H7 (cell line): Measurements from ENCODE around the gene OLA1. TPM values are rescaled to one million over a fixed set of nuclear protein-coding genes. Genes with fewer than 3 reads are reported as not detected.

Source experiments
- DNase-seq: peaks from one replicate; pipeline ENCODE4 v3.0.0; 2012
- H3K27me3 ChIP-seq: 2 replicates; pipeline ENCODE4 v1.6.0; 2011; ENCODE audit warnings: mild to moderate bottlenecking, low read length; ENCODE audit not compliant: control insufficient read depth, insufficient read depth
- H3K36me3 ChIP-seq: replicated peaks from 2 replicates; pipeline ENCODE4 v1.5.1; 2011; ENCODE audit warnings: low read length; ENCODE audit not compliant: control insufficient read depth, insufficient read depth
- H3K4me3 ChIP-seq: 2 replicates; pipeline ENCODE4 v1.5.1; 2011; ENCODE audit warnings: low read depth, mild to moderate bottlenecking, control low read depth, low read length, moderate library complexity; ENCODE audit not compliant: insufficient read depth
- total RNA-seq: library from RNA; depleted of rRNA; stranded (reverse); fragments of >200 nt; shearing (Covaris generic); gene quantifications from 2 replicates; pipeline ENCODE4 v1.2.3, GENCODE V29; 2014

Gene OLA1
- total RNA-seq, 1 experiment from 2014 or later = 104 TPM

DNA sequence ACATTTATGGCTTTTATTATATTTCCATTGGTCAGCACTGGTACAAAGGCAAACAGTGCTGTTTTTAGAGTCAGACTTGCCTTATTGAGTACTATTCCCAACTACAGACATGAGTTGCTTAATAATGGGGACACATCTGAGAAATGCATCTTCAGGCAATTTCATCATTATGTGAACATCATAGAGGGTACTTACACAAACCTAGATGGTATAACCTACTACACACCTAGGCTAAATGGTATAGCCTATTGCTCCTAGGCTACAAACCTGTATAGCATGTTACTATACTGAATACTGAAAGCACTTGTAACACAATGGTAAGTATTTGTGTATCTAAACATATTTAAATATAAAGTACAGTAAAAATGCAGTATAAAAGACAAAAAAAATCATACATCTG lies 36.4 kb downstream of the OLA1 start:
- H3K4me3 ChIP-seq = no peak overlapping the region
- H3K36me3 ChIP-seq = no peaks in the 10 kb centered on the region
- H3K27me3 ChIP-seq = no peaks in the 10 kb centered on the region
- DNase-seq = no peak

DNA sequence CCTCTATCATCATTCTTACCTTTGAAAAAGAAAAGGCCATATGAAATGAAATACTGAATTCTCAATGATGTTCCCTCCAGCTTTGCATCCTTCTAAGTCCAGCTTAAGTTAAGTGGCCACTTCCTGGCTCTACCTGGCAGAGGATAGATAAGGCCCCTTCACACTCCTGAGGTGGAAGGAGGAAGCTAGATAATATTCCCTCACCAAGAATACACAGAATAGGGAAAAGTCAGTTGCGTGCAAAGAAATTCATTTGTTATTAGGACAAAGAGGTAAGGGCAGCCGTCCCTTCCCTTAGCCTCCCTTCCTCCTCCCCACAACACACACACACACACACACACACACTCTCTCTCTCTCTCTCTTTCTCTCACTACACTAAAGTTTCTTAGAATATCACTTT lies 37.5 kb downstream of the OLA1 start:
- Histone ChIP-seq H3K4me3 (no peak overlapping the region), H3K27me3 (no peaks in the 10 kb centered on the region), H3K36me3 (no peaks in the 10 kb centered on the region)
- DNase-seq = no peak

DNA sequence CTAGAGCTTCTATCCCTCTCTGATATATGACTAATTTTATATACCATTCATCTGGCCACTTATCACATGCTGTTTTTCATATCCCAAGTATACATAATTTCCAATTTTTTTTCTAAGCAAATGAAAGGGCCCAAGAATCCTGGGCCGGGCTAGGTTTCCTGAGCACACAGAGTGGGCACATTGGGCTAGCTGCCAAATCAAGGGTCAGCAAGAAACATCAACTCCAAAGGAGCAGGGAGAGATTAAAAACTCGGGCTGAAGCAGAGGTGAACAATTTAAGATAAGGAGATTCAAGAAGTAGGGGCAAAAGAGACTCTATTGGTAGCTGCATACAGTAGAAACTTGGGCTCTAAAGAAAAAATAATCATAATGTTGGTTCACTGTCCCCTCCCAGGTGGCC lies 39.0 kb downstream of the OLA1 start:
- Histone ChIP-seq H3K4me3 (no peak overlapping the region), H3K36me3 (no peaks in the 10 kb centered on the region), H3K27me3 (no peaks in the 10 kb centered on the region)
- no peak for DNase-seq

- H3K36me3 ChIP-seq = no peaks in the 10 kb centered on the region
- no peaks in the 10 kb centered on the region for H3K27me3 ChIP-seq
- no peak for DNase-seq
- no peak overlapping the region for H3K4me3 ChIP-seq
These were observed 40.3 kb downstream of the OLA1 start for GRCh38 chr2:174208026-174208425.

GRCh38 chr2:174205562-174205961 lies 42.8 kb downstream of the OLA1 start:
- Histone ChIP-seq H3K36me3 (no peaks in the 10 kb centered on the region), H3K27me3 (no peaks in the 10 kb centered on the region), H3K4me3 (no peak overlapping the region)
- DNase-seq = no peak

GRCh38 chr2:174202188-174202587 lies 46.1 kb downstream of the OLA1 start:
- H3K36me3 ChIP-seq = no peaks in the 10 kb centered on the region
- H3K4me3 ChIP-seq = no peak overlapping the region
- H3K27me3 ChIP-seq = no peaks in the 10 kb centered on the region
- DNase-seq = no peak

DNA sequence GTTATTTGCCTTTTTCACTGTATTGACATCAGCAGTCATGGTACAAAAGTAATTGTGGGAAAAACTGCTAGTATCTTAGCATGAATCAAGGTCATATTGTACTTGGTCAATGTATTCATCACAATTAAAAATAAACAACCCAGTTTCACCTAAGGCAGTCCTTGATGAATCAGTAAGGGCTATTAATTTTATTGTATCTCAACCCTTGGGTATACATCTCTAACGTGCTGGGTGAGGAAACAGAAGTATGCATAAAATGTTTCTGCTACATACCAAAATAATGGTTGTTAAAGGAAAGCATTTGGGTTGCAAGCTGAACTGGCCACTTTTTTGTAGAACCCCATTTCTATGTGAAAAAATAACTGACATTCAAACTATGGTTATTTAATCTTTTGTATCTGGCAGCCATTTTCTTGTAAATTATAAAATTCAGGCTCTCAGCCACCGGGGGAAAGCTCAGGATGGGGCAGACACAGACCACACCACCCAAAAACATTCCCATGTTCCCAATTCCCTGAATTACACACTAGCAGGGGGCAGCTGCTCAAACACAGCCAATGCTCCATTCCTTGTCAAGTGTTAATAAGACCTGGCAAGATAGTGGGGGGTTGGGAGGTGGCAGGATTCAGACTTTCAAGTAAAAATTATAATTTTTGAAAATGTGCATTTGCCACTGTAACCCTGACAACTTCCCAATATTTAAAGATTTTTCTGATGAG lies 49.3 kb downstream of the OLA1 start:
- no peak for DNase-seq
- H3K27me3 ChIP-seq = no peaks in the 10 kb centered on the region

GRCh38 chr2:174195253-174195652 lies 53.1 kb downstream of the OLA1 start:
- H3K36me3 ChIP-seq = no peaks in the 10 kb centered on the region
- H3K4me3 ChIP-seq = no peak overlapping the region
- DNase-seq = no peak
- no peaks in the 10 kb centered on the region for H3K27me3 ChIP-seq

More for the DNA sequence above, 49.3 kb downstream of the OLA1 start:
- Histone ChIP-seq H3K4me3 (no peak overlapping the region), H3K36me3 (no peaks in the 10 kb centered on the region)

DNA sequence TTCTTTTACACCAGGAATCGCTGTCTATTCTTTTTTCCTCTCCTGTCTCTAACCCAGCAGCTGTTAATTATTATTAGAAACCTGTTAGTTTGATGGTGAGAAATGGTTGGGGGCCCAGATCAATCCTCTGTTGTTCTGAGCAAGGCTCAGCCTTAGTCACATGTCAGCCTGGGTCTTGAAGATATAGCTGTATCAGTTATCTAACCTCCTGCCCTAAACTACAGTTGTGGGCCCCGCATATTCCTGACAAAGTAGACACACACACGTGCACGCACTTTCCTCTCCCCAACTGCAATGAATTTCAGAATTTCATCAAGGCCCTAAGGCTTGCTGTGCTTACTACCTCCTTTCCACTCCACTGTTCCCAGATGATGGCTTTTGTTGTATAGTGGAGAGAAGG lies 54.6 kb downstream of the OLA1 start:
- no peak for DNase-seq
- Histone ChIP-seq H3K4me3 (no peak overlapping the region), H3K36me3 (no peaks in the 10 kb centered on the region), H3K27me3 (no peaks in the 10 kb centered on the region)

DNA sequence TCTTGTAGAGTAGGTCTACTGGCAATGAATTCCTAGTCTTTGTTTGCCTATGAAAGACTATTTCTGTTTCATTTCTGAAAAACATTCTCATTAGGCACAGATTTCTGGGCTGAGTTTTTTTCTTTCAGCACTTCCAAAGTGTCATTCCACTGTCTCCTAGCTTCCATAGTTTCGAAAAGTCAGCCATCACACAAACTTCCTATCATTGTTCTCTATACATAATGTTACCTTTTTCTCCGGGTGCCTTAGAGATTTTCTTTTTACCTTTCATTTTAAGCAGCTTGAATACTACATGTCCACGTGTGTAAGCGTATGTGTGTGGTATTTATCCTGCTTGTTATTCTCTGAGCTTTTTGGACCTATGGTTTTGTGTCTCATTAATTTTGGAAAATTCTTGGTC lies 55.7 kb downstream of the OLA1 start:
- DNase-seq = no peak
- Histone ChIP-seq H3K36me3 (no peaks in the 10 kb centered on the region), H3K4me3 (no peak overlapping the region), H3K27me3 (no peaks in the 10 kb centered on the region)

GRCh38 chr2:174191342-174192074 lies 56.8 kb downstream of the OLA1 start:
- H3K36me3 ChIP-seq = no peaks in the 10 kb centered on the region
- H3K4me3 ChIP-seq = no peak overlapping the region
- DNase-seq = no peak
- no peaks in the 10 kb centered on the region for H3K27me3 ChIP-seq

GRCh38 chr2:174184915-174185314 lies 63.4 kb downstream of the OLA1 start:
- DNase-seq = no peak
- H3K4me3 ChIP-seq = no peak overlapping the region

DNA sequence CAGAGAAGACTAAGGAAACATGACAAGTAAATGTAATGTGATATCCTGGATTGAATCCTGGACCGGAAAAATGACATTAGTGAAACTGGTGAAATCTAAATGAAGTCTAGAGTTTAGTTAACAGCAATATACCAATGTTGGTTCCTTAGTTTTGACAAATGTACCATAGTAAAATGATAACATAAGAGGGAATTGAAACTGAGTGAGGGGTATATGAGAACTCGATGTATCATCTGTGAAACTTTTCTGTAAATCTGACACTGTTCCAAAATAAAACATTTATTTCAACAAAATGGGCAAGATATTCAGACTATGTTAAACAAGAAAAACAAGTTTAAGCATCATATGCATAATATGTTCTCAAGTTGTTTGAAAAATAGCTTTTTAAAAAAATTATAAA lies 63.8 kb downstream of the OLA1 start:
- H3K4me3 ChIP-seq = no peak overlapping the region
- no peaks in the 10 kb centered on the region for H3K36me3 ChIP-seq
- DNase-seq = no peak
- H3K27me3 ChIP-seq = no peaks in the 10 kb centered on the region

More at GRCh38 chr2:174184915-174185314, 63.4 kb downstream of the OLA1 start:
- no peaks in the 10 kb centered on the region for H3K27me3 ChIP-seq
- H3K36me3 ChIP-seq = no peaks in the 10 kb centered on the region

GRCh38 chr2:174183076-174183475 lies 65.3 kb downstream of the OLA1 start:
- no peaks in the 10 kb centered on the region for H3K27me3 ChIP-seq
- H3K4me3 ChIP-seq = no peak overlapping the region
- DNase-seq = no peak
- no peaks in the 10 kb centered on the region for H3K36me3 ChIP-seq

DNA sequence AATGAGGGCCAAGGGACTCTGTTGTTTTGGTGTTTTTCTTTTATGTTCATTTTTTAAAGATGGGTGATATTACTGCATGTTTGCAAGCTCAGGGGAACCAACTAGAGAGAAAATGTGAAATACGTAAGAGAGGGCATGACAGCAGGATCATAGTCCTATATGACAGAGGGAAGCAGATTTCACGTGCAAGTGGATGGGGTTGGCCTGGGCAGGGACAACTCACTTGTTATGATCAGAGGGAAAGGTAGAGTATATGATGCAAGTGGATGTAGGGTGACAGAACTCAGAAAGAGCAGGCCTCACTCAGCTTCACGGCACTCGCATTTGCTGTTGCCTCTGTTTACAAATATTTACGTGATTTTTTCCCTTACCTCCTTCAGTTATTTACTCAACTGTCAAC lies 67.0 kb downstream of the OLA1 start:
- DNase-seq = no peak
- H3K36me3 ChIP-seq = no peaks in the 10 kb centered on the region
- no peak overlapping the region for H3K4me3 ChIP-seq
- H3K27me3 ChIP-seq = no peaks in the 10 kb centered on the region
